Coronary artery (tissue), 2 donors: ENCODE data around the gene SPTB.

Experiments
- DNase-seq: peaks from one replicate; pipeline ENCODE4 v3.0.0-alpha.2; 2017; ENCODE audit warnings: low spot score
- H3K27ac ChIP-seq, 2 donors: fragments of 200-600 bp; sonication (generic); one replicate each; pipeline ENCODE4 v1.5.1; 2016 to 2019
- H3K4me3 ChIP-seq: fragments of 200-600 bp; sonication (generic); 2 replicates; pipeline ENCODE4 v1.5.1; 2016; ENCODE audit warnings: mild to moderate bottlenecking, moderate library complexity
- CTCF ChIP-seq: fragments of 200-600 bp; sonication (generic); IDR thresholded peaks from one replicate; pipeline ENCODE4 v1.5.1; 2019; ENCODE audit warnings: antibody characterized with exemption

SPTB gene

DNA sequence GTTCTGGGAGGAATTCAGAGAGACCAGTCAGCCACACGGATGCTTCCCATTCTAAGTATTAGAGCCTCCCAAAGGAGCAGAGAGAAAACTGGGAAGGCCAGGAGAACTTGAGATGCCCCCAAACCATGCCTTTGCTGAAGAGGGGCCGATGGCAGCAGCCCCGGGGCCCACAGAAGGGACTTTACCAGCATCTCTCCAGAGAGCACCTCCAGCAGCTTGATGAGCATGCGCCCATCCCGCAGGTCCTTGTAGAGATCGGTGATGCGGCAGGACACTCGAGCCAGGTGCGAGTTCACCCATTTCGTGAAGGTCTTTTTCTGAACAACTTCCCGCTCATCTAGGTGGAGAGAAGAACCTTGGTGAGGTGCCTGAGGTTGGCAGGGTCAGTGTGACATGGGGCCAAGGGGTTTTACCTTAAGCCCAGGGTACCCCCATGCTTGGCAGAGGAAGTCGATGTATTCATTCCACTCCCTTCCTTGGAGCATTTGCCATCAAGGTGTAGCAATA, 74.9 kb downstream of the SPTB start:
- no peak overlapping the region for H3K4me3 ChIP-seq
- DNase-seq, result no peak
- no peak overlapping the region for H3K27ac ChIP-seq
- TF ChIP-seq CTCF, result no peak

GRCh38 chr14:64801800-64802199, 77.9 kb downstream of the SPTB start:
- H3K4me3 ChIP-seq, result no peak overlapping the region
- H3K27ac ChIP-seq, result no peak overlapping the region
- peak; percentile 10 for TF ChIP-seq CTCF
- DNase-seq, result no peak

GRCh38 chr14:64801046-64801445, 78.7 kb downstream of the SPTB start:
- TF ChIP-seq CTCF, result no peak
- H3K27ac ChIP-seq, result no peak overlapping the region
- H3K4me3 ChIP-seq, result no peak overlapping the region
- DNase-seq, result no peak

GRCh38 chr14:64800000-64800399, 79.7 kb downstream of the SPTB start:
- Histone ChIP-seq H3K4me3 (no peak overlapping the region), H3K27ac (no peak overlapping the region)
- peak; percentile 36 for TF ChIP-seq CTCF
- no peak for DNase-seq

GRCh38 chr14:64799555-64799954, 80.2 kb downstream of the SPTB start:
- no peak overlapping the region for H3K27ac ChIP-seq
- DNase-seq, result no peak
- no peak overlapping the region for H3K4me3 ChIP-seq
- TF ChIP-seq CTCF, result no peak

GRCh38 chr14:64796369-64796768, 83.3 kb downstream of the SPTB start:
- Histone ChIP-seq H3K27ac (no peak overlapping the region), H3K4me3 (no peak overlapping the region)
- TF ChIP-seq CTCF, result no peak
- DNase-seq, result no peak

DNA sequence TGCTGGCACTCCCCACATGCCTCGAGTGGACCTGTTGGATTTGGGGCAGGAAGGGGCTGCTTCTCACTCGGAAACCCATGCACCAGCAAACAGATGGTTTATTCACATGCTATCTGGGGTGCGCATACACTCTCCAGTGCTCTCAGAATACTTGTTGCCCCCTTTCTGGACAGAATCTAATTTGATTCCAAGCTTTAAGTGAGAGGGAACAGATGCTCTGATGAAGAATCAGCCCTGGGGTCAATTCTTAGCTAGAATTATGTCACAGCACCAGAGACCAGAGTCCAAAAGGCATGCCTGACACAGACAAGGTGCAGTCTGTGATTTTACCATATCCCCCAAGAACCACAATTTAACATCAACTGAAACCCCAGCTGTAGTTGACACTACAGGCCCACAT, 83.8 kb downstream of the SPTB start:
- TF ChIP-seq CTCF, result no peak
- Histone ChIP-seq H3K4me3 (no peak overlapping the region), H3K27ac (no peak overlapping the region)
- DNase-seq, result no peak
